ENCODE data around the gene COLQ.

- no peak for TF ChIP-seq BACH2 (CRISPR knock-in tag; IDR thresholded peaks at IDR 0.05; ENCODE audit: borderline replicate concordance)
- TF ChIP-seq ZFP30 (CRISPR knock-in tag; IDR thresholded peaks at IDR 0.05) = no peak
- TF ChIP-seq ESRRG (CRISPR knock-in tag; IDR thresholded peaks at IDR 0.05) = no peak
- TF ChIP-seq ARNTL (CRISPR knock-in tag; IDR thresholded peaks at IDR 0.05; ENCODE audit: borderline replicate concordance, low read depth) = no peak
- no peak for TF ChIP-seq ZNF8 (CRISPR knock-in tag; IDR thresholded peaks at IDR 0.05)
Observed at GRCh38 chr3:15553749-15554148, 32.2 kb upstream of the COLQ start.
